Measurements from ENCODE around the gene GNG7.
"Not testable (repeated sequence)": the region's sequence is repeated elsewhere in the genome, so short reads cannot be mapped to it uniquely, and the experiment has no call there.

GNG7 gene

DNA sequence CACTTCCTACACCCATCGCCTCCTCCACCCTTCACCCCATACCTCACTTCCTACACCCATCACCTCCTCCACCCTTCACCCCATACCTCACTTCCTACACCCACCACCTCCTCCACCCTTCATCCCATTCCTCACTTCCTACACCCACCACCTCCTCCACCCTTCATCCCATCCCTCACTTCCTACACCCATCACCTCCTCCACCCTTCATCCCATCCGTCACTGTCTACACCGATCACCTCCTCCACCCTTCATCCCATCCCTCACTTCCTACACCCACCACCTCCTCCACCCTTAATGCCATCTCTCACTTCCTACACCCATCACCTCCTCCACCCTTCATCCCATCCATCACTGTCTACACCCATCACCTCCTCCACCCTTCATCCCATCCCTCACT lies 10.7 kb upstream of the GNG7 start:
- DNase-seq (ENCODE audit: low read depth) = not testable (repeated sequence)

DNA sequence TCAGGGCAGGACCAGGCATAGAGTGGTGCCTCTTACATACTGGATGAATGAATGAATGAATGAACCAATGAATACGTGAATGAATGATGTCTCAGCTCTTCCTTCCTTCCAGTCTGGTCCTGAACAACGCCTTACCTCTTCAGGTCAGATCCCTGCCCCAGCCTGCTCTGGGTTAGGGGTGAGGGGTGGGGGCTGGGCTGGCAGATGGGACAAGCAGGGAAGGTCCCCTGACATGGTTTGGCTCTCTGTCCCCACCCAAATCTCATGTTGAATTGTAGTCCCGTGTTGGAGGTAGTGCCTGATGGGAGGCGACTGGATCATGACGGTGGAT lies 9.3 kb upstream of the GNG7 start:
- DNase-seq (ENCODE audit: low read depth) = no peak

DNA sequence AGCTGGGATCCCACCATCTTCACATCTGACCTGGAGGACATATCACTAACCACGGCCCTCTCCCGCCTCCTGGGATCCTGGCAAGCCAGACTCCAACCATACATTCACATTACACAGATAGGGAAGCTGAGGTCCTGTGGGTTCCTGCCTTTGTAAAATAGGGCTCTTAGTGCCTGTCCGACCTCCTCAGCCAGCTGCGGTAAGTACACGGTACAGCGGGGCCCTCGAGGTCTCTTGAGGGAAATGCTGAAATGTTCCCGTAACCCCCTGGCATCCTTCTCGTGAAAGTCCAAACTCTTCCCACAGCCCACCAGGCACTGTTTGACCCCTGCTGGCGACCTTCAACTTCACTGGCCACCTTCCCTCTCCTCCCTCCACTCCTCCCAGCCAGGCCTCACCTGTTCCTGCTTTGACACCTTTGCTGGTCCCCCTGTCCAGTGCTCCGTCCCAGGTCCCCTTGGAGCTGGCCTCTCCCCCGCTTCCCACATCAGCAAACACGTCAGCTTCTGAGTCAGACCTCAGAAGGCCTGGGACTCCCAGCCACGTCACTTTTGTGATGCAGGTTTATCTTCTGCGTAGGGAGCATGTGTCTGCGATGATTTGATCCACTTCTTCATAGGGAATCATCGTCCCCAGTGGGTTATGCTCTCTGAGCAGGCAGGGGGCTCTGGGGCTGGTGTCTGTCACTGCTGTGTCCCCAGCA lies 8.8 kb upstream of the GNG7 start:
- DNase-seq (ENCODE audit: low read depth) = no peak

DNA sequence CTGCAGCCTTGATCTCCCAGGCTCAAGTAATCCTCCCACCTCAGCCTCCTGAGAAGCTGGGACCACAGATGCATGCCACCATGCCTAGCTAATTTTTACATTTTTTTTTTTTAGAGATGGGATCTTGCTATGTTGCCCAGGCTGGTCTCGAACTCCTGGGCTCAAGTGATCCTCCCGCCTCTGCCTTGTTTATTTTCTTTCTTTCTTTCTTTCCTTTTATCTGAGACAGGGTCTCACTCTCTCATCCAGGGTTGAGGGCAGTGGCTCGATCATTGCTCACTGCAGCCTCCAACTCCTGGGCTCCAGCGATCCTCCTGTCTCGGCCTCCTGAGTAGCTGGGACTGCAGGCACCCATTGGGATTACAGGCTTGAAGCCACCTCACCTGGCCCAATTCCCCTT lies 3.8 kb upstream of the GNG7 start:
- DNase-seq (ENCODE audit: low read depth) = no peak

DNA sequence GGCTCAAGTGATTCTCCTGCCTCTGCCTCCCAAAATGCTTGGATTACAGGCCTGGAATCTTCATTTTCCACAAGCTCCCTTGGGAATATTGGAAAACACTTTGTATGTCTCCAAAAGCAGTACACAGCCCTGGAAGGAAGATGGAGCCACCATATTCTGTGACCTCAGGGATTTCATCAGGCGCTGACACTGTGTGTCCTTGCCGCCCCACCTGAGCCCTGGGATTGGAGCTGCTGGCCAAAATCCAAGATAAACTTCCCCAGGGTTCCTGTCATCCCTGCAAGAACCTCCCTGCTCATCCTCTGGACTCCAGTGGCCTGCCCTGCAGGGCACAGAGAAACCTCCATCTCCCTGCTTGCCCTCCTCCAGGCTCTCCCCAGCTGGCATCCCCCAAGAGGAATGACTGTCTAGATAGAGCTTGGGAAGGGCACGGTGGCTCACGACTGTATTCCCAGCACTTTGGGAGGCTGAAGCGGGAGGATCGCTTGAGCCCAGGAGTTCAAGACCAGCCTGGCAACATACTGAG lies 1.3 kb upstream of the GNG7 start:
- no peak for DNase-seq (ENCODE audit: low read depth)

DNA sequence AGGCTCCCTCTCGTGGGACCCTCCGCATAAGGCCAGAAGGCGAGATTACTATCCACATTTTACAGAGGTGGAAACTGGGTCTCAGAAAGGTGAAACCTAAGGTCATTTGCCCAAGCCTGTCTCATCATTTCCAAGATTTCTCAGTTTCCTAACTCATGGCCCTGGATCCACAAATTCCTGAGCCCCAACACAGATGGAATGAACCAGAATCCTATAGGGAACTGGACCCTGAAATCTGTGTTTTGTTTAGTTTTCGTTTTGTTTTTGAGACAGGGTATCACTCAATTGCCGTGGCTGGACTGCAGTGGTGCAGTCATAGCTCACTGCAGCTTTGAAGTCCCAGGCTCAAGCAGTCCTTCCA lies 563 bp upstream of the GNG7 start:
- DNase-seq (ENCODE audit: low read depth) = no peak

DNA sequence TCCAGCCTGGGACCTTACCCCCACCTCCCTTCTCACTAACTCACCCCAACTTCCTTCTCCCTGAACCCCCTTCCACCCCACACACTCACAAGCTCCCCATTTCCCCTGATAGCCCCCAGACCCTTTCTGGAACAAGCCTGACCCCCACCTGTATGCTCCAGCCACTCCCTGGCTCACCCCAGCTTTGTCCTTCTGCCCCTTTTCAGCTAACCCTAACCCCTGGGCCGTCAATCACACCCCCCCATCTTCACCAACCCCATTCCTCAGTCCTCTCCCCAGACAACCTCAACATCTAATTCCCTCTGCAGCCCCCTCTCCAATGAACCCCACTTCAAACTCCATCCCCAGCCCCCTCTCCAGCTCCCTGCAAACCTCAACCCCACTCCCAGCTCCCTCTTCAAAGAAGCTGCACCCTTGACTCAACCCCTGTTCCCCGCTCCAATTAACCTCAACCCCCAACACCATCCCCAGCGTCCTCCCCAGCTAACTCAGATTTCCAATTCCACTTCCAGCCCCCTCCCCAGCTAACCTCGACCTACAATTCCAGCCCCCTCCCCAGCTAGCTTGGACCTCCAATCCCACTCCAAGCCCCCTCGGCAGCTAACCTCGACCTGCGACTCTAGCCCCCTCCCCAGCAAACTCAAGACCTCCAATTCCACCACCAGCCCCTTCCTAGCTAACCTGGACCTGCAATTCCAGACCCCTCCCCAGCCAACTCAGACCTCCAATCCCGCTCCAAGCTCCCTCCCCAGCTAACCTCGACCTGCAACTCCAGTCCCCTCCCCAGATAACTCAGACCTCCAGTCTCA lies 929 bp downstream of the GNG7 start:
- DNase-seq (ENCODE audit: low read depth) = no peak

DNA sequence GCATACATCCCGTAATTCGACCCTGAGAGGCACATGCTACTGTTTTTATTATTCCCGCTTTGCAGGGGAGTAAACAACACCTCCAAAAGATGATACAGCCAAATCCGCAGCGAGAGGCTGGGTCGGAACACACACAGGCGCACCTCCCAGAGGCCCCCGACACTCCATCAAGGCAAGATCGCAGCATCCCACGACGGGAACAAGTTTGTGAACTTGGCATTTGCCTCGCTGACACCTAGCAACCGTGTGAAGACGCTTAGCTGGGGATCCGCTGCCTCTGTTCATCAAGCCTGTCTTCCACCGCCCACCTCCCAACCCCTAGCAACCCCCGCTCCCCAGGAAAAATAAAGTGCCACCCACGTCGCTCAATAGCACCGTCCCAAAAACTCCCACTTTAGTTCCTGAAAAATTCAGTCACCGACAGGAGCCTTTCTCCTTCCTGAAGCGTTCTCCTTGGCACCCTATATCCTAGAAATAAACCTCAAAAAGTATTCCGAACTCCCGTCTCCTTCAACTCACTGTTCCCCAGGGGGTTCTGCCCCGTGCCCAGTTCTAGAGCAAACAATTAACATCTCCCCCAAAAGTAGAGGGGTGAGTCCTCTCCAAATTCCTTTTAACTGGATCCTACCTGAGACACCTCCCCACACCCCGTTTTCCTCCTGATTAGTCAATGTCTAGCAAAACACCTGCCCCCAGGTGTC lies 1.7 kb downstream of the GNG7 start:
- no peak for DNase-seq (ENCODE audit: low read depth)

DNA sequence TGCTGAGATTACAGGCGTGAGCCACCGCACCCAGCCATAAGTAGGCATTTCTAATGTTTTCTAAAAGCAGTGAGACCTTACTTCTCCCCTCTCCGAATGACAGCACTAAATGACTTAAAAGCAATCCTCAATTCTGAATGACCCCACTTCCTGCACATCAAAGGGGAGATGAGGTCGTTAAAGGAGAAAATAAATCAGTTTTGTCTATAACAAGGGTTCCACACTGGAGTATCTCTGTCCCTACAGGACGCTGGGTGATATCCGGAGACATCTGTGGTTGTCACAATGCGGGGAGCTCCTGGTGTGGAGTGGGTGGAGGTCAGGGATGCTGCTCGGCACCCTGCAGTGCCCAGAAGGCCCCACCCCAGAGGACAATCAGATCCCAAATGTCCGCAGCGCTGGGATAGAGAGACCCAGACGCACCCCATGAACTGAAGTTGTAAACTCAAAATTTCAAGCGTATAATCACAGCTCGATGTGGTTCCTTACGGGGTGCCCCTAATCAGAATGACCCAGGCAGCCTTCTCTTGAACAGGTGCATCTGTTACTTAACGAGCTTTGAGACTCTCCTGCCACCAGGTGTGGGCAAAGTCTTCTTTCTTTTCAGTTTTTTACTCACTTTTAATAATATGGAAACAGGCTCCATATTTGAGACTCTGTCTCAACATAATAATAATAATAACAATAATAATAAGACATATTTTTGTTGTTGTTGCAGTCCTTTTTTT lies 2.9 kb downstream of the GNG7 start:
- DNase-seq (ENCODE audit: low read depth) = no peak

DNA sequence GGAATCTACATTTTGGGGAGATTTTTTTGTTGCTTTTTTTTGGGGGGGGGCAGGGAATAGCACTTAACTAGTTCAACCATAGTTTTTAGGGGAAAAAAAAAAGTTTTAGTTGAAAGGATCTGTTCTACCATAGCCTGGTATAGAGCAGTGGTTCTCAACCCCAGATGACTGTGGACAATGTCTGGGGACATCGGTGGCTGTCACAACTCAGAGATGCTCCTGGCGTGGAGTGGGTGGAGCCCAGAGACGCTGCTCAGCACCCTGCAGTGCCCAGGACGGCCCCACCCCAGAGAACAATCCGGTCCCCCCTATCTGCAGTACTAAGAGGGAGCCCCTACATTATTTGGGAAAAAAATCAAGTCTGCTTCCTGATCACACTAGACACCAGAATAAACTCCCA lies 8.3 kb downstream of the GNG7 start:
- no peak for DNase-seq (ENCODE audit: low read depth)

DNA sequence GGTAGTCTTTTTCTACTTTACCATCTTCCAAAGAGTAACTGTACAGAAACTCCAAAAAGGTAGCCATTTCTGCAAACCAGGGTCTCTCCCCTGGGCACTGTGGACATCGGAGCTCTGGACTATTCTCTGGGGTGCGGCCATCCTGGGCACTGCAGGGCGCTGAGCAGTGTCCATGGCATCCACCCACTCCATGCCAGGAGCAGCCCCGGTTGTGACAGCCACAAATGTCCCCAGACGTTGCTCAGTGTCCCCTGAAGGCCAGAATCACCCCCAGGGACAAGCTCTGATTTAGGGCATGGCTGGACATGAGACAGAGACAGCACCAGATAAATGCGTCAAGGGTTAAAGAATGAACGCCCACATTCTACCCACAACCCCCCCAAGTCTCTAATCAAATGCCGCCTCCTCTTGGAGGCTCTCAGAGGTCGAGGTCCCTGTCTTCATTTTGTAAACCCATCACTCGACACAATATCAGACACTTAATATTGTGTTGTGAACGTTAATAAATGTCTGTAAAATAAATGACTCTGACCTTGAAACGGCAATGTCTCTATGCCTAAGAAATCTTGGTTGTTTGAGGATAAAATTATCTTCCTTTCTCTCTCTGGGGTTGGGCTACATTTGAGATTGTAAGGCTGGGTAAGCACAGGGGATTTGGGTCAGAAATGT lies 8.9 kb downstream of the GNG7 start:
- no peak for DNase-seq (ENCODE audit: low read depth)

DNA sequence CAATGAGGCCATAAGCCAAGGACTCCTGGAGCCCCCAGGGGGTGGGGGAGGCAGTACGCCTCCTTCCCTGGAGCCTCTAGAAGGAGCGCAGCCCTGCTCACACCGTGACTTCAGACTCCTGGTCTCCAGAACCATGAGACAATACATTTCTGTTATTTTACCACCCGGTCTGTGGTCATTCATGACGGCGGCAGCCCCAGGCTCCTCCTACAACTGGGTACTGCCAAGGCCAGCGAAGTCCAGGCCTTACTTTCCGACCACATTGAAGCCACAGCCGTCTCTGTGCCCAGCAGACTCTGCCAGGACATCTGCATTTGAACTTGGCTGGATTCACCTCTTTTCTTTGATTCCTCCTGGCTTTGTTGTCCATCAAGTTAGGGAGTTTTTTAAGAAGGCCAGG lies 10.5 kb downstream of the GNG7 start:
- no peak for DNase-seq (ENCODE audit: low read depth)

DNA sequence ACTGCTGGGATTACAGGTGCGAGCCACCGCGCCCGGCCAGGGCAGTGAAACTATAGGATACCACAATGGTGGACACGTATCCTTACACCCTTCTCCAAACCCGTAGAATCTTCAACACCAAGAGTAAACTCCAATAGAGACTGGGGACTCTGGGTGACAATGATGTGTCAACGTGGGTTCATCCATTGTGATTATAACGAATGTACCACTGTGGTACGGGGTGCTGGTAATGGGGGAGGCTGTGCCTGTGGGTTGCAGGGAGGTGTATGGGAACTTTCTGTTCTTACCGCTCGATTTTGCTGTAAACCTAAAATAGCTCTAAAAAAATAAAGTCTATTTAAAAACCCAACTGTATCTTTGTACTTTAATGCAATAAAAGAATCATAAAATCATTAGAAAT lies 11.6 kb downstream of the GNG7 start:
- DNase-seq (ENCODE audit: low read depth) = no peak

DNA sequence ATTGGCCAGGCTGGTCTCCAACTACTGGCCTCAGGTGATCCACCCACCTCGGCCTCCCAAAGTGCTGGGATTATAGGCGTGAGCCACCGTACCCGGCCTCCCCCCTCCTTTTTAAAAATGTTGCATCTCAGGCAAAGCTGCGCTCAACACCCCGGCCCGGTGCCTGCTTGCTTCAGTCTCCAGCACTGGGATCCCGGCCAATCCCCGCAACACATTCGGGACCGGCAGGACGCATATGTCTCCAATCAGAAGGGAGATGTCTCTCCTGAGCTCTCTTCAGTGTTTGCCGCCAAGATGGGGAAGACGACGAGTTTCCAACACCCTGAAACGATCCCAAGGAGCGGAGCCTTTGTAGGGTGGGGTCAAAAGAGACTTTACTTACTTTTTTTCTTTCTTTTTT lies 16.1 kb downstream of the GNG7 start:
- DNase-seq (ENCODE audit: low read depth) = no peak

DNA sequence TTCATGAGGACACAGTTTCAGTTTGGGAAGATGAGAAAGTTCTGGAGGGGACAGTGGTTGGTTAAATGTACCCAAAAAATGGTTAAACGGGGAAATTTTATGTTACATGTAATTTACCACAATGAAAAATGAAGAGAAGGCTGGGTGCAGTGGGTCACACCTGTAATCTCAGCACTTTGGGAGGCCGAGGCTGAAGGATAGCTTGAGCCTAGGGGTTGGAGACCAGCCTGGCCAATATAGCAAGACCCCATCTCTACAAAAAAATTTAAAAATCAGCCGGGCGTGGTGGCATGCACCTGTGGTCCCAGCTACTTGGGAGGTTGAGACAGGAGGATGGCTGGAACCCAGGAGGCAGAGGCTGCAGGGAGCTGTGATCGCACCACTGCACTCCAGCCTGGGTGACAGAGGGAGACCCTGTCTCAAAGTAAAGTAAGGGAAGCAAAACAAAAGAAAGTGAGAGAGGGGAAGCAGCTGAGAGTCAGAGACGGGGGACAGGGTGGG lies 17.2 kb downstream of the GNG7 start:
- DNase-seq (ENCODE audit: low read depth) = no peak

DNA sequence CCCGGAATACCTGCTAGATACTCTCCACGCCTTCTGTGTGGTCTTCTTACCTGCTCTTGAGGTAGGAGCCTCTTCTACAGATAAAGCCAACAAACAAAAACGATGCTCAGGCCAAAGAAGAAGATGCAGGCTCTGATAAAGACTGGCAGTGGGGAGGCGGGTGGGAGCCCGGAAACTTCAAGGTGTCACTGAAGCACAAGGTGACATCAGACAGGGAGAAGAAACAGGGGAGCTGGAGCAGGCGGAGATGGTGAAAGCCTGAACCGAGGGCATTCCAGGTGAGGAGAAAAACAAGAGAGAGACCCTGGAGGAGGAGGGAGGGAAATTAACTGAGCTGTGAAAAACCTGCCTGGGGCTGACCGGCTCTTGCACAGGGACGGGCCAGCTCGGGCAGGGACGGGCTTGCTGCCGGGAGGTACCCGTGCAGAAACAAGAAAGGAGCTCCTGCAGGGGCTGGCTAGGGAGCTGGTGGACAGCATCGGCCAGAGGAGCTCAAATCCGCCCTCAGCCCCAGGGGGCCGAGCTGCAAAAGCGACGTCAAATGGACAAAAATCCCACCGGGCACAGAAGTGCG lies 19.0 kb downstream of the GNG7 start:
- DNase-seq (ENCODE audit: low read depth) = no peak

DNA sequence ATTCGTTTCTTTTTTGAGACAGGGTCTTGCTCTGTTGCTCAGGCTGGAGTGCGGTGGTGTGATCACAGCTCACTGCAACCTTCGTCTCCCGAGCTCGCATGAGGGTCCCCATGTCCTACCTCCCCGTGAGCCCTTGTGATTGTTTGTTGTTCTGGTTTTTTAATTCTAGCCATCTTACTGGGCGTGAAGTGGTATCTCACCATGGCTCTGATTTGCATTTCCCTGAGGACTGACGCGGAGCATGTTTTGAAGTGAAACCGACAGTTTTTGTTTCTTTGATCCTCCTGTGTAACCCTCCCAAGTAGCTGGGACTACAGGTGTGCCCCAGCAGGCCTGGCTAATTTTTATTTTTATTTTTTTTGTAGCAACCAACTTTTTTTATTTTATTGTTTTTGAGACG lies 21.7 kb downstream of the GNG7 start:
- no peak for DNase-seq (ENCODE audit: low read depth)

DNA sequence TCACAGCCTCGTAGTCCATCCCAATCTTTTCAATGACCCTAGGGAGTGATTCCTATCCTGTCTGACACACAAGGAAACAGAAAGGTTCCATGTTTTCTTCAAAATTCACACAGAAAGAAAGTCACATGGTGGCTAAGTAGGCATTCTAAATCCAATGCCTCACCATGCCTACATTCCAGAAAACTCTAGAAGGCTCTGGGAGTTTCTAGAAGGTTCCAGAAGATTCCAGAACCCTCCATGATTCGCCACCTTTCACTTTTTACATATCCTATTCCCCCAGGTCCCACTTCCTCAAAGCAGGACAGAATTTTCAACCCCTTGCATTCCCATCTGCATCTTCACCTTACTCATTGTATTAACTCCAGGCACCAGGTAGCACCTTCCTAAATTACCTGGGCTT lies 23.1 kb downstream of the GNG7 start:
- DNase-seq (ENCODE audit: low read depth) = no peak

DNA sequence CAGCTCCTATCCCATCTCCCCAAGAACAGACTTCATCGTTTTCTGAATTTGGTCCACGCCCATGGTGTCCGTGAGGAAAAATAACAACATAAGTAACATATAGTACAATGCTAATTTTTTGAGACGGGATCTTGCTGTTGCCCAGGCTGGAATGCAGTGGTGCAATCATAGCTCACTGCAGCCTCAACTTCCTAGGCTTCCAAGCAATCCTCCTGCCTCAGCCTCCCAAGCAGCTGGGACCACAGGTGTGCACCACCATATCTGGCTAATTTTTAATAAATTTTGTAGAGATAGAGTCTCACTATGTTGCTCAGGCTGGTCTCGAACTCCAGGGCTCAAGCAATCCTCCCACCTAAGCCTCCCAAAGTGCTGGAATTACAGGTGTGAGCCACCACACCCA lies 23.5 kb downstream of the GNG7 start:
- not testable (repeated sequence) for DNase-seq (ENCODE audit: low read depth)

DNA sequence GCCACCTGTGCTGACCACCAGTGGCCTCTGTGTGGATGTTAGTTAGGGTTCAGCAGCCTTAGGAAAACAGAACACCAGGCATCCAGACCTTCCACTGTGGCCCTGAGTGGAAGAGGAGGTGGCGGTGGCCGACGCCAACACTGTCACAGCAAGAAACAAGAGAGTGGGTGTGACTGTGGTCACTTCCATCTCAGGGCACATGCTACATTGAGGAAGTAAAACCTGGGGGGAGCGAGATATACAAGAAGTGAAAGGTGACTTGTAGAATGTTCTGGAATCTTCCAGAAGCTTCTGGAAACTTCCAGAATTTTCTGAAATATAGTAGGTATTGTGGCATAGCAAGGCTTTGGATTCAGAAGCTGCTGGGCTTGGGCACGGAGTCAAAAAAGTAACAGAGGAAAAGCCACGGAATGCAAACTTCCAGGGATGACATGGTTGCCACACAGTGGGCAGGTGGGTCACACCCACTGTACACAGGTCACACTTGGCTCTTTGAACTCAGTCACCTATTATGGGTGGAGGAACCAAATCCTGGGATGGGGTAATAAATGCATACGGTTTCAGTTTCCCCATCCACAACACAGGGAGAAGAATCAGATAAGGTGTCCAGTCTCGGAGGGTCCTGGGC lies 24.3 kb downstream of the GNG7 start:
- DNase-seq (ENCODE audit: low read depth) = no peak

DNA sequence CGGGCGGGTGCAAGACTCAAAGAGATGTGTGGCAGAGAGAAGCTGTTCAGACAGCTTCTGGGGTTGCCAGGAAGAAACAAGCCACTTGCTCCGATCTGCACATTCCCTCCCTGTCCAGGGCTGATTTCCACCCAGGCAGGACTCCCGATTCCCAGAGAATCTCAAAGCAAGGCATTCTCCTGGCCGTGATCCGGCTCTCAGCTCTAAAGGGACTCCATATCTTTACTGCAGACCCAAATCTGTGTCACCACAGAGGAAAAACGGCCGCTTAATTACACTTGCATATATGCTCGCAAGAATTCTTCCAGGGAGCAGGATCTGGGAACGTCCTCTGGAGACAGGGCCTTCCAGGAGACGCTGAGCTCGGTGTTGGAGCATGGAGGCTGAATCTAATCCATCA lies 25.7 kb downstream of the GNG7 start:
- DNase-seq (ENCODE audit: low read depth) = no peak

All from stimulated activated CD8-positive, alpha-beta memory T cell treated with anti-CD3 and anti-CD28 coated beads, Interleukin-15, amount 100 ng/mL, for 24 hours (primary cell).